ENCODE data around the gene IRF4.
"Not testable (repeated sequence)": the region's sequence is repeated elsewhere in the genome, so short reads cannot be mapped to it uniquely, and the experiment has no call there.

Gene IRF4

GRCh38 chr6:423799-424345, 32.3 kb downstream of the IRF4 start:
- Histone ChIP-seq H3K36me3 (no peaks in the 10 kb centered on the region), H3K4me3 (no peak overlapping the region), H3K4me1 (no peaks in the 10 kb centered on the region), H3K27me3 (peaks cover 0 to 7% of the 10 kb centered on the region in 2 donors), H3K9me3 (peaks cover 0 to 6% (median 5%) of the 10 kb centered on the region in 3 donors), H3K27ac (no peak overlapping the region)
- TF ChIP-seq CTCF (IDR thresholded peaks at IDR 0.05), result no peak
- intact Hi-C loops (cut with DNase I; ENCODE audit: low total_unique reads), result no loop called here
- DNase-seq, result no peak

- no peak overlapping the region for H3K4me3 ChIP-seq
Measured at GRCh38 chr6:424741-425417, 33.3 kb downstream of the IRF4 start.

GRCh38 chr6:425418-425788, 33.9 kb downstream of the IRF4 start:
- H3K9me3 ChIP-seq; intact Hi-C loops (cut with DNase I; ENCODE audit: low total_unique reads); H3K27ac ChIP-seq; H3K4me3 ChIP-seq; H3K27me3 ChIP-seq; H3K4me1 ChIP-seq; DNase-seq; H3K36me3 ChIP-seq: not testable (repeated sequence)

More at GRCh38 chr6:424741-425417, 33.3 kb downstream of the IRF4 start:
- no peak for DNase-seq
- Histone ChIP-seq H3K4me1 (no peaks in the 10 kb centered on the region), H3K27me3 (peaks cover 0 to 7% of the 10 kb centered on the region in 2 donors), H3K9me3 (peaks cover 0 to 6% (median 5%) of the 10 kb centered on the region in 3 donors), H3K36me3 (no peaks in the 10 kb centered on the region), H3K27ac (no peak overlapping the region)
- intact Hi-C loops (cut with DNase I; ENCODE audit: low total_unique reads), result no loop called here
- TF ChIP-seq CTCF (IDR thresholded peaks at IDR 0.05), result no peak

- intact Hi-C loops (cut with DNase I; ENCODE audit: low total_unique reads); H3K36me3 ChIP-seq; H3K27me3 ChIP-seq; DNase-seq; H3K4me3 ChIP-seq; H3K27ac ChIP-seq; H3K9me3 ChIP-seq; H3K4me1 ChIP-seq: not testable (repeated sequence)
Measured at GRCh38 chr6:426198-426738, 34.7 kb downstream of the IRF4 start.

- no peak overlapping the region for H3K27ac ChIP-seq
- no peak overlapping the region for H3K4me3 ChIP-seq
- no peak for TF ChIP-seq CTCF (IDR thresholded peaks at IDR 0.05)
- H3K36me3 ChIP-seq, result no peaks in the 10 kb centered on the region
- intact Hi-C loops (cut with DNase I; ENCODE audit: low total_unique reads), result no loop called here
- no peak for DNase-seq
- no peaks in the 10 kb centered on the region for H3K4me1 ChIP-seq
- H3K27me3 ChIP-seq, result peaks cover 0 to 7% of the 10 kb centered on the region in 2 donors
- no peaks in the 10 kb centered on the region for H3K9me3 ChIP-seq
Measured at GRCh38 chr6:428047-428603, 36.6 kb downstream of the IRF4 start.

- no peak for DNase-seq
- H3K4me1 ChIP-seq, result no peaks in the 10 kb centered on the region
- H3K4me3 ChIP-seq, result no peak overlapping the region
- intact Hi-C loops (cut with DNase I; ENCODE audit: low total_unique reads), result no loop called here
- H3K9me3 ChIP-seq, result no peaks in the 10 kb centered on the region
- H3K27me3 ChIP-seq, result peaks cover 0 to 7% of the 10 kb centered on the region in 2 donors
- no peaks in the 10 kb centered on the region for H3K36me3 ChIP-seq
- H3K27ac ChIP-seq, result no peak overlapping the region
- TF ChIP-seq CTCF (IDR thresholded peaks at IDR 0.05), result no peak
Measured at GRCh38 chr6:429515-430121, 38.1 kb downstream of the IRF4 start.
